SK-N-SH (cell line): ENCODE results near the gene WDR90.

Experiments used
- CHD2 ChIP-seq: fragments of 150-350 bp; IDR thresholded peaks from 2 replicates; pipeline ENCODE4 v1.6.1; 2018; ENCODE audit warnings: low read length; ENCODE audit not compliant: partially characterized antibody
- CTCF ChIP-seq: fragments of 200-600 bp; sonication (generic); IDR thresholded peaks from 2 replicates; pipeline ENCODE4 v1.6.1; 2017; ENCODE audit warnings: antibody characterized with exemption, mild to moderate bottlenecking, moderate library complexity
- EZH2phosphoT487 ChIP-seq: fragments of 200-600 bp; sonication (generic); IDR thresholded peaks from 2 replicates; pipeline ENCODE4 v1.6.1; 2017; ENCODE audit warnings: low read depth, mixed run types, mild to moderate bottlenecking, antibody characterized with exemption, moderate library complexity, borderline replicate concordance
- FOSL2 ChIP-seq: IDR thresholded peaks from 2 replicates; pipeline ENCODE4 v1.4.0; 2012; ENCODE audit warnings: low read depth, mild to moderate bottlenecking, moderate library complexity, borderline replicate concordance
- PBX3 ChIP-seq: IDR thresholded peaks from 2 replicates; pipeline ENCODE4; 2012

DNA sequence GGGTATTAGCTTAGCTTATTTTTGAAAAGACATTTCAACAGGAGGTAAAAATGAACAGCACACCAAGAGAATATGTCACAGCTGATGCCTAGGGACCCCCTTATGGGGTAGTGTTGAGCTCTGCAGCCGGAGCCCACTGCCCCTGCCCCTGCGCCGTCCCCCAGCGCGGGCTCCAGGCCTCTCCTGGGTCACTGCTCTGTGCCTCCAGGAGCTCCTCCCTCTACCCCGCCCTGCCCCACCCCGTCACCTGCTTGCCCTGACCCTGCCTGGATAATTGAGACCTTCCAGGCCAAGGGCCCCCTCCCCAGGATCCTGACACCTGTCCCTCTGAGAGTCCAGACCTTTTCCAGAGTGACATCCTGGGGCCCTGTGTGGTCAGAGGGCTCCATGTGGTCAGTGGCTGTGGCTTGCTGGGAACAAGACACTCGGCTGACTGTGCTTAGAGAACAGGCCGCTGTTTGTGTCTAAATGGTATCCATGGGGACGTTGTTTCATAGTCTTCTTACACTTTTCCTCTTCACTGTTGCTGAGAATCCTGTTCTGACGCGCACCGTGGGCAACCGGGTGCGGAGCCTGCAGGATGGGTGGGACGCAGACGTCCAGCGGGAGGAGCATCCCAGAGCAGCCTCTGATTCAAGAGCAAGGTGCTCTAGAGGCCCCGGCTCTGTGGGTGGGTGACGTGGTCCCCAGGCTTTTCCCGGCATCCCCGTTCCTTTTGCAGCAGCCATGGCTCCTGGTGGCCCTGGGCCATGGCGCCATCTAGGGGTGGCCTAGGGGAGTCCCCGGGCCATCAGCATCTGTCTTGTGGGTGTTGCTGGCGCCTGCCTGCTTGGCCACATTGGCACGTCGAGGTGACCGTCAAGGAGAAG lies 38.4 kb upstream of the WDR90 start:
- TF ChIP-seq PBX3, result no peak
- peak; percentile 58 for TF ChIP-seq CTCF
- no peak for TF ChIP-seq EZH2phosphoT487
- no peak for TF ChIP-seq FOSL2
- TF ChIP-seq CHD2, result no peak
